GM23338 (cell line): ENCODE data around the gene NXPH2. TPM values are rescaled to one million over a fixed set of nuclear protein-coding genes. Genes with fewer than 3 reads are reported as not detected.

Source experiments
- ATAC-seq: fragments of 200-7000 bp; cut with Tn5 transposase; 3 replicates; pipeline ENCODE4 v1.9.1; 2020
- DNase-seq: peaks from one replicate; pipeline ENCODE4 v3.0.0-alpha.2; 2015; ENCODE audit warnings: low spot score
- H2AFZ ChIP-seq: fragments of 200-600 bp; sonication (generic); 2 replicates; pipeline ENCODE4 v1.8.0; 2016; ENCODE audit warnings: antibody characterized with exemption, mild to moderate bottlenecking, moderate library complexity
- H3F3A ChIP-seq: fragments of 200-600 bp; sonication (generic); replicated peaks from 2 replicates; pipeline ENCODE4 v1.8.0; 2017; ENCODE audit warnings: antibody characterized with exemption, mixed run types, low read depth
- H3K27ac ChIP-seq: fragments of 200-600 bp; sonication (generic); 2 replicates; pipeline ENCODE4 v1.6.1; 2016; ENCODE audit warnings: low read depth
- H3K27me3 ChIP-seq: fragments of 200-600 bp; sonication (generic); 2 replicates; pipeline ENCODE4 v1.8.0; 2016; ENCODE audit warnings: mild to moderate bottlenecking, mixed run types, moderate library complexity; ENCODE audit not compliant: insufficient read depth
- H3K36me3 ChIP-seq: fragments of 200-600 bp; sonication (generic); 2 replicates; pipeline ENCODE4 v1.8.0; 2016; ENCODE audit warnings: mild to moderate bottlenecking; ENCODE audit not compliant: insufficient read depth
- H3K4me1 ChIP-seq: fragments of 200-600 bp; sonication (generic); 2 replicates; pipeline ENCODE4 v1.8.0; 2016; ENCODE audit warnings: mild to moderate bottlenecking, moderate library complexity; ENCODE audit not compliant: insufficient read depth
- H3K4me2 ChIP-seq: fragments of 200-600 bp; sonication (generic); 2 replicates; pipeline ENCODE4 v1.7.1; 2017; ENCODE audit warnings: mixed run types
- H3K4me3 ChIP-seq: fragments of 200-600 bp; sonication (generic); 2 replicates; pipeline ENCODE4 v1.6.1; 2016; ENCODE audit warnings: mixed run types
- H3K79me2 ChIP-seq: fragments of 200-600 bp; sonication (generic); replicated peaks from 2 replicates; pipeline ENCODE4 v1.8.0; 2017; ENCODE audit warnings: mild to moderate bottlenecking; ENCODE audit not compliant: insufficient read depth
- H3K9me2 ChIP-seq: fragments of 200-600 bp; sonication (generic); 2 replicates; pipeline ENCODE4 v1.8.0; 2017; ENCODE audit not compliant: insufficient read depth
- H4K20me1 ChIP-seq: fragments of 200-600 bp; sonication (generic); replicated peaks from 2 replicates; pipeline ENCODE4 v1.8.0; 2017; ENCODE audit warnings: mild to moderate bottlenecking; ENCODE audit not compliant: insufficient read depth
- H3K27ac Mint-ChIP-seq: 2 replicates; pipeline ENCODE4 v1.8.0; 2020; ENCODE audit warnings: inconsistent platforms, mild to moderate bottlenecking, moderate library complexity, mixed read lengths
- H3K27me3 Mint-ChIP-seq: 3 replicates; pipeline ENCODE4 v1.8.0; 2022; ENCODE audit warnings: low read depth, mild to moderate bottlenecking, moderate library complexity, mixed read lengths, inconsistent platforms; ENCODE audit not compliant: insufficient read depth, poor library complexity
- H3K36me3 Mint-ChIP-seq: 3 replicates; pipeline ENCODE4 v1.8.0; 2021; ENCODE audit warnings: low read depth, mild to moderate bottlenecking, inconsistent platforms, moderate library complexity, mixed read lengths
- H3K4me1 Mint-ChIP-seq: 3 replicates; pipeline ENCODE4 v1.8.0; 2020; ENCODE audit warnings: mild to moderate bottlenecking, inconsistent platforms, mixed read lengths
- H3K4me3 Mint-ChIP-seq: 3 replicates; pipeline ENCODE4 v1.8.0; 2021; ENCODE audit warnings: moderate library complexity, mild to moderate bottlenecking, inconsistent platforms, mixed read lengths
- H3K9me3 Mint-ChIP-seq: 3 replicates; pipeline ENCODE4 v1.8.0; 2020; ENCODE audit warnings: moderate library complexity, mild to moderate bottlenecking, inconsistent platforms, mixed read lengths
- CREB1 ChIP-seq: fragments of 250-450 bp; sonication (Bioruptor Pico); IDR thresholded peaks from 2 replicates; pipeline ENCODE4 v1.5.0; 2020; ENCODE audit warnings: low read depth, mild to moderate bottlenecking, moderate library complexity
- CTCF ChIP-seq, 2 experiments: fragments of 200-600 bp in 1 of 2; sonication (generic) in 1 of 2; conservative IDR thresholded peaks; 2 replicates each; pipeline versions ENCODE4 v1.5.1 to v1.6.1; 2016 to 2017; ENCODE audit warnings: antibody characterized with exemption in 2 of 2, low read depth in 2 of 2, mild to moderate bottlenecking in 2 of 2, moderate library complexity in 1 of 2
- ETS1 ChIP-seq: IDR thresholded peaks from 2 replicates; pipeline ENCODE4 v1.6.1; 2016; ENCODE audit warnings: antibody characterized with exemption
- EZH2 ChIP-seq: fragments of 200-600 bp; sonication (generic); IDR thresholded peaks from one replicate; pipeline ENCODE4 v1.8.0; 2017; ENCODE audit warnings: antibody characterized with exemption, mild to moderate bottlenecking, low read depth; ENCODE audit not compliant: unreplicated experiment
- EZH2phosphoT487 ChIP-seq: fragments of 200-600 bp; sonication (generic); IDR thresholded peaks from one replicate; pipeline ENCODE4 v1.8.1; 2018; ENCODE audit warnings: antibody characterized with exemption; ENCODE audit not compliant: unreplicated experiment
- JUNB ChIP-seq: IDR thresholded peaks from one replicate; pipeline ENCODE4 v1.6.1; 2016; ENCODE audit warnings: antibody characterized with exemption; ENCODE audit not compliant: unreplicated experiment
- NANOG ChIP-seq: IDR thresholded peaks from 2 replicates; pipeline ENCODE4 v1.6.1; 2016; ENCODE audit warnings: antibody characterized with exemption, borderline replicate concordance
- POLR2AphosphoS5 ChIP-seq: IDR thresholded peaks from 2 replicates; pipeline ENCODE4 v1.6.1; 2016; ENCODE audit warnings: antibody characterized with exemption, low read depth
- REST ChIP-seq: IDR thresholded peaks from one replicate; pipeline ENCODE4 v1.6.1; 2018; ENCODE audit warnings: antibody characterized with exemption; ENCODE audit not compliant: unreplicated experiment
- STAT1 ChIP-seq: IDR thresholded peaks from one replicate; pipeline ENCODE4 v1.6.1; 2016; ENCODE audit warnings: antibody characterized with exemption; ENCODE audit not compliant: unreplicated experiment
- ZNF114 ChIP-seq: fragments of 250-450 bp; sonication (Bioruptor Pico); IDR thresholded peaks from 2 replicates; pipeline ENCODE4 v1.5.0; 2020; ENCODE audit warnings: mild to moderate bottlenecking, moderate library complexity
- ZNF331 ChIP-seq: fragments of 250-450 bp; sonication (Bioruptor Pico); IDR thresholded peaks from 2 replicates; pipeline ENCODE4 v1.5.0; 2020; ENCODE audit warnings: low read depth, mild to moderate bottlenecking, moderate library complexity
- ZNF462 ChIP-seq: fragments of 250-450 bp; sonication (Bioruptor Pico); IDR thresholded peaks from 2 replicates; pipeline ENCODE4 v1.5.0; 2020; ENCODE audit warnings: mild to moderate bottlenecking, moderate library complexity
- polyA plus RNA-seq: library from polyadenylated mRNA; unstranded; fragments of >200 nt; fragmentation: Nextera tagmentation; extraction: Ambion mirVana; gene quantifications from 2 replicates; pipeline ENCODE4 v1.2.1, GENCODE V29; 2016
- total RNA-seq: library from RNA; depleted of rRNA; stranded (reverse); fragments of >200 nt; shearing (Covaris generic); gene quantifications from 2 replicates; pipeline ENCODE4 v1.2.3, GENCODE V29; 2014

NXPH2 gene
- total and polyA plus RNA-seq, 2 experiments from 2014 or later = 2.7 to 8.3 TPM

GRCh38 chr2:138689705-138690104 is 90.5 kb downstream of the NXPH2 start:
- no peaks in the 10 kb centered on the region; the same call in 2 of the 3 replicates for H3K36me3 Mint-ChIP-seq
- ATAC-seq (no peak), DNase-seq (no peak)
- H3K4me3 ChIP-seq = no peak overlapping the region
- H3K9me3 Mint-ChIP-seq = peaks cover 3% of the 10 kb centered on the region; the same call in 1 of the 3 replicates
- peaks cover 8% of the 10 kb centered on the region for H3K9me2 ChIP-seq
- no peak overlapping the region for H3K27ac Mint-ChIP-seq
- no peaks in the 10 kb centered on the region for H3K36me3 ChIP-seq
- H3F3A ChIP-seq = no peaks in the 10 kb centered on the region
- no peaks in the 10 kb centered on the region for H3K4me1 Mint-ChIP-seq
- H3K27me3 Mint-ChIP-seq = no peaks in the 10 kb centered on the region
- H3K79me2 ChIP-seq = no peaks in the 10 kb centered on the region; the same call in 1 of the 2 replicates
- no peak overlapping the region for H3K4me2 ChIP-seq
- H3K4me3 Mint-ChIP-seq = no peak overlapping the region
- no peaks in the 10 kb centered on the region for H3K4me1 ChIP-seq
- TF ChIP-seq JUNB (no peak), REST (no peak), ETS1 (no peak), POLR2AphosphoS5 (no peak), ZNF114 (CRISPR knock-in tag) (no peak), CREB1 (no peak), EZH2phosphoT487 (no peak), EZH2 (no peak), ZNF462 (no peak), STAT1 (no peak), NANOG (no peak), CTCF (conservative IDR thresholded peaks at IDR 0.05; ENCODE audit: low read depth in 2 of 2) (no peak), ZNF331 (CRISPR knock-in tag) (no peak)
- H3K27me3 ChIP-seq = no peaks in the 10 kb centered on the region
- H4K20me1 ChIP-seq = no peaks in the 10 kb centered on the region
- no peak overlapping the region for H3K27ac ChIP-seq
- no peak overlapping the region for H2AFZ ChIP-seq
